ENCODE measurements around the gene HOXB2.

DNA sequence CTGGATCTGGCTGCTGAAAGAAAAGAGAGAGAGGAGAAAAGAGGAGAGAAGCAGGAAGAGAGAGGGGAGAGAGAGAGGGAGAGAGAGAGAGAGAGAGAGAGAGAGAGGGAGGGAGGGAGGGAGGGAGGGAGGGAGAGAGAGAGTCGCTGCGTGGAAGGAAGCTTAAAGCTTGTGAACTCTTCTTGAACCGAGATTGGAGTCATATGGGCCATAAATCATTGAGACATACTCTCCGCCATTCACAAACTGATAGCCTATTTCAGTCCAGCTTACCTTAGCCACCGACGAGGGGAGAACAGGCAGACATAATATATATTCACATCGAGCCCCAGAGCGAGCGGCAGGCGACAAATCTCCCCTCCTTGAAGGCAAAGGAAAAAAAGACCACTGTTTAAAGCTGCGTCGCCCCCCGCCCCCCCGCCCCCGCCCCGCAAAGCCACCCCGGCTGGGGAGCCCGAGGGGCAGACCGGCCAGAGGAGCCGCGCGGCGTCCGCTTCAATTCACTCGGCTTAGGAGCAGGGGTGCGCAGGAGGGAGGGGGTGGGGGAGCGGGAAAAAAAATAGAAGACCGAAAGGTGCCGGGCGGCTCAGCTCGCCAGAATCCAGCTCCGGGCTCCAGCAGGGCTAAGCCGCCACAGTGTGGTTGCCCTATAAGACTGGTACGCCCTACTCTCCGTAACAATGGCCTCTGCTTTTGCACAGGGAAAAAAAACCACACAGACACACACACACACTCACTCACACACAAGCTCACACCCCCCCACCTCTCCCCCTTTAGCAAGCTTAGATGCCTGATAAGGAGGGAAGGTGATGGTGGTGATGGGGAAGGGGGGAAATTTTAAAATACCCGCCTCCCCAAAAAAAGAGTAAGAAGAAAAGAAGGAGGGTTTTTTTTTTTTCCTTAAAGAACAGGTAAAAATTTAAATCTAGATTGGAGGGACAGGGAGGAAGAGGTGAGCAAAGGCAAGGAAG, 10.6 kb upstream of the HOXB2 start:
- peak; percentile 62; the same call in 1 of the 2 replicates for TF ChIP-seq ZSCAN30 (tag by site-specific recombination; IDR thresholded peaks at IDR 0.05)
- TF ChIP-seq ZBTB1 (tag by site-specific recombination; IDR thresholded peaks at IDR 0.05) = no peak
- no peak for TF ChIP-seq ZNF664 (tag by site-specific recombination; IDR thresholded peaks at IDR 0.05)
- TF ChIP-seq ZFP37 (tag by site-specific recombination; IDR thresholded peaks at IDR 0.05) = no peak
- TF ChIP-seq, protein P1, sequence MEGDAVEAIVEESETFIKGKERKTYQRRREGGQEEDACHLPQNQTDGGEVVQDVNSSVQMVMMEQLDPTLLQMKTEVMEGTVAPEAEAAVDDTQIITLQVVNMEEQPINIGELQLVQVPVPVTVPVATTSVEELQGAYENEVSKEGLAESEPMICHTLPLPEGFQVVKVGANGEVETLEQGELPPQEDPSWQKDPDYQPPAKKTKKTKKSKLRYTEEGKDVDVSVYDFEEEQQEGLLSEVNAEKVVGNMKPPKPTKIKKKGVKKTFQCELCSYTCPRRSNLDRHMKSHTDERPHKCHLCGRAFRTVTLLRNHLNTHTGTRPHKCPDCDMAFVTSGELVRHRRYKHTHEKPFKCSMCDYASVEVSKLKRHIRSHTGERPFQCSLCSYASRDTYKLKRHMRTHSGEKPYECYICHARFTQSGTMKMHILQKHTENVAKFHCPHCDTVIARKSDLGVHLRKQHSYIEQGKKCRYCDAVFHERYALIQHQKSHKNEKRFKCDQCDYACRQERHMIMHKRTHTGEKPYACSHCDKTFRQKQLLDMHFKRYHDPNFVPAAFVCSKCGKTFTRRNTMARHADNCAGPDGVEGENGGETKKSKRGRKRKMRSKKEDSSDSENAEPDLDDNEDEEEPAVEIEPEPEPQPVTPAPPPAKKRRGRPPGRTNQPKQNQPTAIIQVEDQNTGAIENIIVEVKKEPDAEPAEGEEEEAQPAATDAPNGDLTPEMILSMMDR (tag by site-specific recombination; IDR thresholded peaks at IDR 0.05) = no peak
- peak; percentile 21; the same call in 1 of the 2 replicates for TF ChIP-seq YY1 (tag by site-specific recombination; IDR thresholded peaks at IDR 0.05)
- TF ChIP-seq, protein P2, sequence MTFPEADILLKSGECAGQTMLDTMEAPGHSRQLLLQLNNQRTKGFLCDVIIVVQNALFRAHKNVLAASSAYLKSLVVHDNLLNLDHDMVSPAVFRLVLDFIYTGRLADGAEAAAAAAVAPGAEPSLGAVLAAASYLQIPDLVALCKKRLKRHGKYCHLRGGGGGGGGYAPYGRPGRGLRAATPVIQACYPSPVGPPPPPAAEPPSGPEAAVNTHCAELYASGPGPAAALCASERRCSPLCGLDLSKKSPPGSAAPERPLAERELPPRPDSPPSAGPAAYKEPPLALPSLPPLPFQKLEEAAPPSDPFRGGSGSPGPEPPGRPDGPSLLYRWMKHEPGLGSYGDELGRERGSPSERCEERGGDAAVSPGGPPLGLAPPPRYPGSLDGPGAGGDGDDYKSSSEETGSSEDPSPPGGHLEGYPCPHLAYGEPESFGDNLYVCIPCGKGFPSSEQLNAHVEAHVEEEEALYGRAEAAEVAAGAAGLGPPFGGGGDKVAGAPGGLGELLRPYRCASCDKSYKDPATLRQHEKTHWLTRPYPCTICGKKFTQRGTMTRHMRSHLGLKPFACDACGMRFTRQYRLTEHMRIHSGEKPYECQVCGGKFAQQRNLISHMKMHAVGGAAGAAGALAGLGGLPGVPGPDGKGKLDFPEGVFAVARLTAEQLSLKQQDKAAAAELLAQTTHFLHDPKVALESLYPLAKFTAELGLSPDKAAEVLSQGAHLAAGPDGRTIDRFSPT (tag by site-specific recombination; IDR thresholded peaks at IDR 0.05) = no peak; the same call in 1 of the 2 replicates
